ENCODE data around the gene PPP1R16B.

Gene PPP1R16B

GRCh38 chr20:38818113-38819065 is 12.9 kb downstream of the PPP1R16B start:
- no peak for DNase-seq (ENCODE audit: insufficient read length, low spot score)
- TF ChIP-seq POU2F2 (IDR thresholded peaks at IDR 0.05; ENCODE audit: low read depth, low read length) = no peak
- no peak for TF ChIP-seq POLR2AphosphoS5 (IDR thresholded peaks at IDR 0.05; ENCODE audit: low read depth, low read length)
- FAIRE-seq = peak; percentile 20

- DNase-seq (ENCODE audit: insufficient read length, low spot score) (no peak), FAIRE-seq (no peak)
- no peak for TF ChIP-seq PAX5 (IDR thresholded peaks at IDR 0.05; ENCODE audit: insufficient read depth, low read length, severe bottlenecking)
- TF ChIP-seq POLR2AphosphoS5 (IDR thresholded peaks at IDR 0.05; ENCODE audit: low read depth, low read length) = 0 out of 2 replicates have a peak, but pooled peaks have one; percentile 30
Observed at GRCh38 chr20:38825571-38825900, 20.0 kb downstream of the PPP1R16B start.

GRCh38 chr20:38825901-38826625 is 20.6 kb downstream of the PPP1R16B start:
- DNase-seq (ENCODE audit: insufficient read length, low spot score) (no peak), FAIRE-seq (no peak)
- TF ChIP-seq TAF1 (IDR thresholded peaks at IDR 0.05; ENCODE audit: low read depth, low read length) = no peak
- TF ChIP-seq POLR2AphosphoS5 (IDR thresholded peaks at IDR 0.05; ENCODE audit: low read depth, low read length) = 0 out of 2 replicates have a peak, but pooled peaks have one; percentile 16
- TF ChIP-seq POLR2A (IDR thresholded peaks at IDR 0.05; ENCODE audit: low read depth, low read length) = no peak; the same call in 1 of the 2 replicates

GRCh38 chr20:38827770-38828281 is 22.3 kb downstream of the PPP1R16B start:
- TF ChIP-seq POLR2AphosphoS5 (IDR thresholded peaks at IDR 0.05; ENCODE audit: low read depth, low read length) (no peak), PAX5 (IDR thresholded peaks at IDR 0.05; ENCODE audit: insufficient read depth, low read length, severe bottlenecking) (no peak), TAF1 (IDR thresholded peaks at IDR 0.05; ENCODE audit: low read depth, low read length) (no peak)

GRCh38 chr20:38828514-38829295 is 23.2 kb downstream of the PPP1R16B start:
- no peak for DNase-seq (ENCODE audit: insufficient read length, low spot score)
- FAIRE-seq = no peak
- TF ChIP-seq TAF1 (IDR thresholded peaks at IDR 0.05; ENCODE audit: low read depth, low read length) (no peak), SPI1 (IDR thresholded peaks at IDR 0.05; ENCODE audit: low read depth, low read length) (no peak), POLR2AphosphoS5 (IDR thresholded peaks at IDR 0.05; ENCODE audit: low read depth, low read length) (no peak), POU2F2 (IDR thresholded peaks at IDR 0.05; ENCODE audit: low read depth, low read length) (no peak), POLR2A (IDR thresholded peaks at IDR 0.05; ENCODE audit: low read depth, low read length) (no peak), PAX5 (IDR thresholded peaks at IDR 0.05; ENCODE audit: insufficient read depth, low read length, severe bottlenecking) (no peak)

More at GRCh38 chr20:38827770-38828281, 22.3 kb downstream of the PPP1R16B start:
- FAIRE-seq (no peak), DNase-seq (ENCODE audit: insufficient read length, low spot score) (no peak)

- FAIRE-seq (no peak), DNase-seq (ENCODE audit: insufficient read length, low spot score) (no peak)
- TF ChIP-seq PAX5 (IDR thresholded peaks at IDR 0.05; ENCODE audit: insufficient read depth, low read length, severe bottlenecking) (no peak), SPI1 (IDR thresholded peaks at IDR 0.05; ENCODE audit: low read depth, low read length) (no peak), POLR2AphosphoS5 (IDR thresholded peaks at IDR 0.05; ENCODE audit: low read depth, low read length) (no peak), TAF1 (IDR thresholded peaks at IDR 0.05; ENCODE audit: low read depth, low read length) (no peak), POU2F2 (IDR thresholded peaks at IDR 0.05; ENCODE audit: low read depth, low read length) (no peak)
Observed at GRCh38 chr20:38829296-38829875, 23.9 kb downstream of the PPP1R16B start.

GRCh38 chr20:38830356-38830755 is 24.9 kb downstream of the PPP1R16B start:
- no peak for FAIRE-seq
- no peak for DNase-seq (ENCODE audit: insufficient read length, low spot score)
- TF ChIP-seq POLR2A (IDR thresholded peaks at IDR 0.05; ENCODE audit: low read depth, low read length) (no peak), POLR2AphosphoS5 (IDR thresholded peaks at IDR 0.05; ENCODE audit: low read depth, low read length) (no peak), PAX5 (IDR thresholded peaks at IDR 0.05; ENCODE audit: insufficient read depth, low read length, severe bottlenecking) (no peak), POU2F2 (IDR thresholded peaks at IDR 0.05; ENCODE audit: low read depth, low read length) (no peak), TAF1 (IDR thresholded peaks at IDR 0.05; ENCODE audit: low read depth, low read length) (no peak), SPI1 (IDR thresholded peaks at IDR 0.05; ENCODE audit: low read depth, low read length) (no peak)

GRCh38 chr20:38831049-38831691 is 25.7 kb downstream of the PPP1R16B start:
- FAIRE-seq = no peak
- TF ChIP-seq POU2F2 (IDR thresholded peaks at IDR 0.05; ENCODE audit: low read depth, low read length) (no peak), SPI1 (IDR thresholded peaks at IDR 0.05; ENCODE audit: low read depth, low read length) (no peak), POLR2AphosphoS5 (IDR thresholded peaks at IDR 0.05; ENCODE audit: low read depth, low read length) (no peak), POLR2A (IDR thresholded peaks at IDR 0.05; ENCODE audit: low read depth, low read length) (0 out of 2 replicates have a peak, but pooled peaks have one; percentile 12), PAX5 (IDR thresholded peaks at IDR 0.05; ENCODE audit: insufficient read depth, low read length, severe bottlenecking) (no peak)
- DNase-seq (ENCODE audit: insufficient read length, low spot score) = no peak

All from GM12891 (cell line).